A549 (cell line): ENCODE measurements around the gene PLEKHN1. TPM values are rescaled to one million over a fixed set of nuclear protein-coding genes. Genes with fewer than 3 reads are reported as not detected.
A peak's percentile ranks its signal among the peaks of the same experiment; 100 is the strongest.

Experiments
- ATAC-seq, 2 experiments: fragments of 200-7000 bp in 1 of 2; fragments of >200 bp in 1 of 2; cut with Nextera tagmentation in 1 of 2; cut with Tn5 transposase in 1 of 2; 3 replicates each; pipeline versions ENCODE4 v1.8.0 to v1.9.1; 2018 to 2020; ENCODE audit warnings: mild to moderate bottlenecking in 1 of 2, moderate library complexity in 1 of 2
- CTCF ChIA-PET: fragments of 300-600 bp; sonication (Branson Sonifier 250); formaldehyde crosslinking; extraction: SDS; loops from one replicate; lab custom pipeline; 2021; ENCODE audit warnings: antibody characterized with exemption, inconsistent platforms; lab: Yijun Ruan, JAX
- POLR2A ChIA-PET: fragments of 350-600 bp; formaldehyde crosslinking; extraction: SDS; loops from one replicate; lab custom pipeline; 2021; ENCODE audit warnings: antibody characterized with exemption, inconsistent platforms; lab: Yijun Ruan, JAX
- DNase-seq, 2 experiments: peaks; one replicate each; pipeline versions ENCODE4 v3.0.0 to v3.0.0-alpha.2; 2011 to 2016; ENCODE audit warnings: low read depth in 1 of 2, low spot score in 1 of 2
- FAIRE-seq: peaks from 2 replicates; lab custom pipeline; 2011; peaks lifted over from hg19 to GRCh38; lab: Jason Lieb, UNC
- H3K27ac ChIP-seq, 2 experiments: fragments of >200 bp; sonication (Bioruptor Twin); formaldehyde crosslinking; 3 replicates each; pipeline ENCODE4 v1.5.1; 2016 to 2017
- H3K4me1 ChIP-seq: fragments of >200 bp; sonication (Bioruptor Twin); formaldehyde crosslinking; 3 replicates; pipeline ENCODE4 v1.6.1; 2016
- H3K4me2 ChIP-seq: fragments of >200 bp; sonication (Bioruptor Twin); formaldehyde crosslinking; 3 replicates; pipeline ENCODE4 v1.6.1; 2016
- H3K4me3 ChIP-seq: fragments of >200 bp; sonication (Bioruptor Twin); formaldehyde crosslinking; 3 replicates; pipeline ENCODE4 v1.5.1; 2016
- H3K9me3 ChIP-seq: fragments of >200 bp; sonication (Bioruptor Twin); formaldehyde crosslinking; 3 replicates; pipeline ENCODE4 v1.6.1; 2016
- BHLHE40 ChIP-seq: IDR thresholded peaks from 2 replicates; pipeline ENCODE4 v1.6.1; 2012; ENCODE audit warnings: low read depth, low read length, inconsistent platforms
- EP300 ChIP-seq, 2 experiments: fragments of >200 bp; sonication (Bioruptor Twin); formaldehyde crosslinking; IDR thresholded peaks; 2 replicates in 1 of 2; 3 replicates in 1 of 2; pipeline ENCODE4 v1.6.1; 2016 to 2017
- FOSL2 ChIP-seq, 2 experiments: fragments of 450-650 bp in 1 of 2; fragments of >200 bp in 1 of 2; sonication (Bioruptor Twin) in 1 of 2; formaldehyde crosslinking; IDR thresholded peaks; 2 replicates each; pipeline versions ENCODE4 v1.5.0 to v1.6.1; 2016 to 2020; ENCODE audit warnings: mild to moderate bottlenecking in 1 of 2, moderate library complexity in 1 of 2
- HEYL ChIP-seq: fragments of 250-450 bp; sonication (Bioruptor Pico); IDR thresholded peaks from 2 replicates; pipeline ENCODE4 v1.8.0; 2021; ENCODE audit warnings: mild to moderate bottlenecking, moderate library complexity
- JUN ChIP-seq, 2 experiments: fragments of >200 bp; sonication (Bioruptor Twin); formaldehyde crosslinking; IDR thresholded peaks; 2 replicates in 1 of 2; 3 replicates in 1 of 2; pipeline ENCODE4 v1.6.1; 2016 to 2017
- JUNB ChIP-seq: fragments of >200 bp; sonication (Bioruptor Twin); formaldehyde crosslinking; IDR thresholded peaks from 2 replicates; pipeline ENCODE4 v1.6.1; 2016
- NFE2L2 ChIP-seq: fragments of 150-350 bp; conservative IDR thresholded peaks from 2 replicates; pipeline ENCODE4 v1.6.1; 2014; ENCODE audit warnings: low read length
- PHF8 ChIP-seq: fragments of 200-600 bp; sonication (generic); IDR thresholded peaks from 2 replicates; pipeline ENCODE4 v1.6.1; 2016; ENCODE audit warnings: low read depth, mild to moderate bottlenecking, antibody characterized with exemption, moderate library complexity, borderline replicate concordance
- POLR2A ChIP-seq: IDR thresholded peaks from 2 replicates; pipeline ENCODE4 v1.6.1; 2012; ENCODE audit warnings: mild to moderate bottlenecking, low read length
- POLR2AphosphoS2 ChIP-seq: conservative IDR thresholded peaks from 2 replicates; pipeline ENCODE4 v1.6.1; 2012; ENCODE audit warnings: low read length, improper control_type of control experiment, inconsistent platforms
- RARB ChIP-seq: fragments of 250-450 bp; sonication (Bioruptor Pico); IDR thresholded peaks from 2 replicates; pipeline ENCODE4 v1.8.0; 2021; ENCODE audit warnings: mild to moderate bottlenecking, moderate library complexity
- RNF2 ChIP-seq: fragments of 200-600 bp; sonication (generic); IDR thresholded peaks from 2 replicates; pipeline ENCODE4 v1.6.1; 2016; ENCODE audit warnings: low read depth, mild to moderate bottlenecking, antibody characterized with exemption, moderate library complexity, borderline replicate concordance
- TFCP2L1 ChIP-seq: fragments of 250-450 bp; sonication (Bioruptor Pico); IDR thresholded peaks from 2 replicates; pipeline ENCODE4 v1.5.0; 2021; ENCODE audit warnings: mild to moderate bottlenecking
- TP53 ChIP-seq: fragments of 250-450 bp; sonication (Bioruptor Pico); IDR thresholded peaks from 2 replicates; pipeline ENCODE4 v1.5.0; 2021; ENCODE audit warnings: mild to moderate bottlenecking, moderate library complexity
- ZSCAN20 ChIP-seq: fragments of 250-450 bp; sonication (Bioruptor Pico); IDR thresholded peaks from 2 replicates; pipeline ENCODE4 v1.8.0; 2022; ENCODE audit warnings: mild to moderate bottlenecking, moderate library complexity
- WGBS: methylation state at CpG from one replicate; pipeline ENCODE4 v1.1.6; 2017; ENCODE audit errors: missing lambda C conversion rate; 5-methylcytosine and 5-hydroxymethylcytosine counted together
- polyA minus RNA-seq: library from RNA; depleted of rRNA, polyadenylated mRNA; stranded (reverse); fragments of >200 nt; gene quantifications from 2 replicates; pipeline ENCODE4 v1.2.3, GENCODE V29; 2011; rRNA and poly(A)+ RNA removed
- polyA plus RNA-seq, 4 experiments: library from polyadenylated mRNA; depleted of rRNA in 3 of 4; stranded (reverse); fragments of >200 nt; fragmentation: RNase III in 1 of 4; extraction: RNeasy Plus Mini Kit Qiagen cat#74134 plus additional on column Dnase treatment in 1 of 4; gene quantifications; 2 replicates in 3 of 4; 3 replicates in 1 of 4; pipeline ENCODE4 v1.2.3, GENCODE V29; 2011 to 2017
- TF ChIP-seq, protein P1 (sequence below): IDR thresholded peaks from 2 replicates; pipeline ENCODE4 v1.6.1; 2012
- TF ChIP-seq, protein P2 (sequence below): IDR thresholded peaks from 2 replicates; pipeline ENCODE4 v1.6.1; 2012
- TF ChIP-seq, protein P3 (sequence below): fragments of >200 bp; sonication (Bioruptor Twin); formaldehyde crosslinking; IDR thresholded peaks from 3 replicates; pipeline ENCODE4 v1.6.1; 2016
- TF ChIP-seq, protein P4 (sequence below): fragments of 250-450 bp; sonication (Bioruptor Pico); IDR thresholded peaks from 2 replicates; pipeline ENCODE4 v1.5.0; 2020; ENCODE audit warnings: low read depth, mild to moderate bottlenecking, moderate library complexity

PLEKHN1 gene, protein sequence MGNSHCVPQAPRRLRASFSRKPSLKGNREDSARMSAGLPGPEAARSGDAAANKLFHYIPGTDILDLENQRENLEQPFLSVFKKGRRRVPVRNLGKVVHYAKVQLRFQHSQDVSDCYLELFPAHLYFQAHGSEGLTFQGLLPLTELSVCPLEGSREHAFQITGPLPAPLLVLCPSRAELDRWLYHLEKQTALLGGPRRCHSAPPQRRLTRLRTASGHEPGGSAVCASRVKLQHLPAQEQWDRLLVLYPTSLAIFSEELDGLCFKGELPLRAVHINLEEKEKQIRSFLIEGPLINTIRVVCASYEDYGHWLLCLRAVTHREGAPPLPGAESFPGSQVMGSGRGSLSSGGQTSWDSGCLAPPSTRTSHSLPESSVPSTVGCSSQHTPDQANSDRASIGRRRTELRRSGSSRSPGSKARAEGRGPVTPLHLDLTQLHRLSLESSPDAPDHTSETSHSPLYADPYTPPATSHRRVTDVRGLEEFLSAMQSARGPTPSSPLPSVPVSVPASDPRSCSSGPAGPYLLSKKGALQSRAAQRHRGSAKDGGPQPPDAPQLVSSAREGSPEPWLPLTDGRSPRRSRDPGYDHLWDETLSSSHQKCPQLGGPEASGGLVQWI
- polyA plus RNA-seq (2011; rRNA removed) (0.61 and 0.75 TPM in 2 replicates), polyA plus RNA-seq (2017; fragmentation: RNase III; extraction: RNeasy Plus Mini Kit Qiagen cat#74134 plus additional on column Dnase treatment) (3.2 to 3.6 TPM (median 3.4 TPM) in 3 replicates), polyA minus RNA-seq (0.33 and 0.73 TPM in 2 replicates)
- 1.6 and 2.3 TPM in 2 replicates for polyA plus RNA-seq (2012; cell fraction: cytosol; rRNA removed)
- polyA plus RNA-seq (2012; cell fraction: nucleus; rRNA removed) = 9.4 and 13.1 TPM in 2 replicates

GRCh38 chr1:966135-966703 lies at the start of gene PLEKHN1:
TSS of gene PLEKHN1 (plus strand) at chr1:966482. CDS start at chr1:966532, 50 bp downstream.
- Histone ChIP-seq H3K27ac (peak within 1 kb of the TSS; percentile 94 to 96), H3K4me1 (peaks cover 13% of the 10 kb centered on the region), H3K9me3 (no peaks in the 10 kb centered on the region), H3K4me2 (peak within 1 kb of the TSS; percentile 89), H3K4me3 (peak within 1 kb of the TSS; percentile 70)
- ATAC-seq (peak; percentile 80 to 89), FAIRE-seq (no peak), DNase-seq (peak in 1 of 2 experiments; percentile 59)
- WGBS = 3% methylated on average over 8 of the region's 31 CpGs
- POLR2A ChIA-PET = interaction anchor here (1.1 to 1.2 kb wide), 2 partner anchors 10 to 23 kb away, joined by 10 to 14 read pairs; no protein-coding TSS in a partner anchor
- no peak for TF ChIP-seq RNF2
- no peak for TF ChIP-seq HEYL
- no peak for TF ChIP-seq JUNB
- no peak for TF ChIP-seq TP53 (CRISPR knock-in tag)
- no peak for TF ChIP-seq BHLHE40
- TF ChIP-seq FOSL2 (IDR thresholded peaks at IDR 0.05) = no peak
- TF ChIP-seq FOSL2 (CRISPR knock-in tag; IDR thresholded peaks at IDR 0.05) = peak; percentile 35; the same call in 1 of the 2 replicates
- TF ChIP-seq POLR2A = peak; percentile 29; the same call in 1 of the 2 replicates
- TF ChIP-seq, protein P1, sequence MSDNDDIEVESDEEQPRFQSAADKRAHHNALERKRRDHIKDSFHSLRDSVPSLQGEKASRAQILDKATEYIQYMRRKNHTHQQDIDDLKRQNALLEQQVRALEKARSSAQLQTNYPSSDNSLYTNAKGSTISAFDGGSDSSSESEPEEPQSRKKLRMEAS = peak; percentile 24
- TF ChIP-seq PHF8 = no peak
- TF ChIP-seq EP300 (IDR thresholded peaks at IDR 0.05) = no peak
- no peak for TF ChIP-seq POLR2AphosphoS2
- CTCF ChIA-PET = interaction anchor here (1.1 kb wide), 2 partner anchors 10 to 27 kb away, joined by 3 to 6 read pairs; no protein-coding TSS in a partner anchor

GRCh38 chr1:917076-917459 lies 49.2 kb upstream of the PLEKHN1 start:
- POLR2A ChIA-PET = no interaction called here
- WGBS = 72% methylated on average over 7 of the region's 7 CpGs
- TF ChIP-seq ZSCAN20 (CRISPR knock-in tag) = no peak
- TF ChIP-seq, protein P2, sequence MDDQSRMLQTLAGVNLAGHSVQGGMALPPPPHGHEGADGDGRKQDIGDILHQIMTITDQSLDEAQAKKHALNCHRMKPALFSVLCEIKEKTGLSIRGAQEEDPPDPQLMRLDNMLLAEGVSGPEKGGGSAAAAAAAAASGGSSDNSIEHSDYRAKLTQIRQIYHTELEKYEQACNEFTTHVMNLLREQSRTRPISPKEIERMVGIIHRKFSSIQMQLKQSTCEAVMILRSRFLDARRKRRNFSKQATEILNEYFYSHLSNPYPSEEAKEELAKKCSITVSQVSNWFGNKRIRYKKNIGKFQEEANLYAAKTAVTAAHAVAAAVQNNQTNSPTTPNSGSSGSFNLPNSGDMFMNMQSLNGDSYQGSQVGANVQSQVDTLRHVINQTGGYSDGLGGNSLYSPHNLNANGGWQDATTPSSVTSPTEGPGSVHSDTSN = 0 out of 2 replicates have a peak, but pooled peaks have one; percentile 14
- TF ChIP-seq, protein P3, sequence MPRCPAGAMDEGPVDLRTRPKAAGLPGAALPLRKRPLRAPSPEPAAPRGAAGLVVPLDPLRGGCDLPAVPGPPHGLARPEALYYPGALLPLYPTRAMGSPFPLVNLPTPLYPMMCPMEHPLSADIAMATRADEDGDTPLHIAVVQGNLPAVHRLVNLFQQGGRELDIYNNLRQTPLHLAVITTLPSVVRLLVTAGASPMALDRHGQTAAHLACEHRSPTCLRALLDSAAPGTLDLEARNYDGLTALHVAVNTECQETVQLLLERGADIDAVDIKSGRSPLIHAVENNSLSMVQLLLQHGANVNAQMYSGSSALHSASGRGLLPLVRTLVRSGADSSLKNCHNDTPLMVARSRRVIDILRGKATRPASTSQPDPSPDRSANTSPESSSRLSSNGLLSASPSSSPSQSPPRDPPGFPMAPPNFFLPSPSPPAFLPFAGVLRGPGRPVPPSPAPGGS = 0 out of 3 replicates have a peak, but pooled peaks have one; percentile 20
- TF ChIP-seq, all 56 proteins: peak for 2
- ATAC-seq (peak in 1 of 2 experiments; percentile 0; a peak in 1 of 6 replicates), FAIRE-seq (no peak), DNase-seq (no peak)
- Histone ChIP-seq H3K4me2 (no peak overlapping the region), H3K9me3 (no peaks in the 10 kb centered on the region), H3K4me3 (no peak overlapping the region), H3K27ac (peak overlapping the region in 1 of 2 experiments; percentile 52; a peak in 2 of 6 replicates), H3K4me1 (peaks cover 45% of the 10 kb centered on the region)
- CTCF ChIA-PET = interaction anchor here (1.1 to 5.4 kb wide), 3 partner anchors 12 to 47 kb away, joined by 3 to 47 read pairs (median 33); no protein-coding TSS in a partner anchor

DNA sequence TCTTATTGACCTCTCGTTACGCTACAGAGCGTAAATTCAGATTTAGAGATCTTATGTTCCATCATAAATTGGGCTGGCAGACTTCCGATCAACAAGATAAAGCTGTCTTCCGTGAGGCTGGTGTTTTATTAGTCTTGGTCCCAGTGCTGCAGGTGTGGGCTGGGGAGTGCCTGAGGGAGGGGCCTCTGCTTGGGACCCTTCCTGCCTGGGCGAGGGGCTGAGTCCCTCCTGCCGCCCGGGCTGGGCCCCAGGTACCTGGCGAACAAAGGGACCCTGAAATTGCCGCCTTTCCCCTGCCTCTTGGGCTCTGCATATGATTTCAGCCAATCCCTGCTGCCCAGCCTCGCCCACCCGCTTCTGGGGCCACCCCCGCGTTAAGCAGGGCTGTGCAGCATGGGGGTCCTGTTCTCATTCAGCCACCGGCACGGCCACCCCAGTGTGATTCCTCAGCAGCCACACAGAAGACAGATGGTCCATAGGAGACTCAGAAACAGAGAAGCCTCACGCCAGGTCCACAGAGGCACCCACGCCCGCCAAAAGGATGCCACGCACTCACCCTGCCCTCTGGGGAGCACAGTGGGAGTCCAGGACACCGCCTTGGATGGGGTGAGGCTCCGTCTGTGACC lies 48.7 kb upstream of the PLEKHN1 start:
- Histone ChIP-seq H3K4me1 (peaks cover 45% of the 10 kb centered on the region), H3K4me3 (no peak overlapping the region), H3K27ac (peak overlapping the region in 1 of 2 experiments; percentile 52; a peak in 2 of 6 replicates), H3K9me3 (no peaks in the 10 kb centered on the region), H3K4me2 (no peak overlapping the region)
- WGBS = 82% methylated on average over 13 of the region's 22 CpGs
- FAIRE-seq (no peak), DNase-seq (no peak), ATAC-seq (no peak)
- CTCF ChIA-PET = interaction anchor here (5.0 to 5.4 kb wide), 2 partner anchors 13 to 23 kb away, joined by 33 to 47 read pairs; no protein-coding TSS in a partner anchor
- POLR2A ChIA-PET = no interaction called here
- TF ChIP-seq HEYL (no peak), TFCP2L1 (CRISPR knock-in tag) (no peak), NFE2L2 (no peak), JUN (IDR thresholded peaks at IDR 0.05) (peak; percentile 7 to 17; a peak in 2 of 5 replicates), RARB (CRISPR knock-in tag) (no peak)
- TF ChIP-seq, protein P4, sequence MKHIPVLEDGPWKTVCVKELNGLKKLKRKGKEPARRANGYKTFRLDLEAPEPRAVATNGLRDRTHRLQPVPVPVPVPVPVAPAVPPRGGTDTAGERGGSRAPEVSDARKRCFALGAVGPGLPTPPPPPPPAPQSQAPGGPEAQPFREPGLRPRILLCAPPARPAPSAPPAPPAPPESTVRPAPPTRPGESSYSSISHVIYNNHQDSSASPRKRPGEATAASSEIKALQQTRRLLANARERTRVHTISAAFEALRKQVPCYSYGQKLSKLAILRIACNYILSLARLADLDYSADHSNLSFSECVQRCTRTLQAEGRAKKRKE (CRISPR knock-in tag) = no peak
- TF ChIP-seq, protein P2 = peak; percentile 17; the same call in 1 of the 2 replicates
